Renal cortical epithelial cell (primary cell): ENCODE data around the gene CIITA. TPM values are rescaled to one million over a fixed set of nuclear protein-coding genes. Genes with fewer than 3 reads are reported as not detected.
"Not testable (repeated sequence)": the region's sequence is repeated elsewhere in the genome, so short reads cannot be mapped to it uniquely, and the experiment has no call there.

ENCODE experiments used
- DNase-seq: peaks from one replicate; pipeline ENCODE4 v3.0.0-alpha.2; 2011; ENCODE audit warnings: low read depth
- total RNA-seq: library from RNA; depleted of rRNA; stranded (reverse); fragments of >200 nt; gene quantifications from 2 replicates; pipeline ENCODE4 v1.2.3, GENCODE V29; 2014

Gene CIITA
- total RNA-seq, 1 donor from 2014 or later: 0.65 TPM

DNA sequence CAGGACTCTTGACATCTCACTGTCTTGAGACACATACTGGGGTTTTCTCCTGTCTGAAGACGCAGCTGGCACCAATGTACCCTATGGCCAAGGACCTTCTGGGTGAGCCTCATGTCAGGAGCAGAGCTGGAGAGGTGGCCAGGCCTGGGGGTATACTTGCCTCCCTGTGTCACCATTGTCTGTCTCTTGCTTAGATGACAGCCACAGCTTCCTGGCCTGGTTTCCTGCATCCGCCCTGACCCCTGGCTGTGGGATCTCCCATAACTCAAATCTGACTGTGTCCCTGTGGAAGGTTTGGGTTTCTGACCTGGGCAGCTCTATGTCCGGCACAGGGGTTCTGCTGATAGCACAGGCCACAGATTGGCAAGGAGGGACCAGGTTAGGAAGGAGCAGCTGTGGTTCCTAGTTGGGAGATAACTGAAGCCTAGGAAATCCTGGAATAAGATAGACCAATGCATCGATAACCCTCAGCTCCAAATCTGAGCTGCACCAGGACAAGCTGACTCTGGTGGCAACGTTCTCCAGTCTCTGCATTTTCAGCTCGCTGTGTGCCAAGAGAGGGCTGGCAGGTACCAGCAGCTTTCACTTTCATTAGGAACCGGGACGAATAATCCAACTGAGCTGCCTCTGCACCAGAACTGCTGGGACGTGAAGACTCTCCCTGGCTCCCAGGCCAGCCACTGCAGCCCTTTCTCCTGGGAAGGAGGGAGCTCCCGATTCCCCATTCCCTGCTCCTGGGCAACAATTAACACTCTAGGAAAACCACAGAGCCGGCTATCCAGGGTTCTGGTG is 60.3 kb downstream of the CIITA start:
- no peak for DNase-seq

DNA sequence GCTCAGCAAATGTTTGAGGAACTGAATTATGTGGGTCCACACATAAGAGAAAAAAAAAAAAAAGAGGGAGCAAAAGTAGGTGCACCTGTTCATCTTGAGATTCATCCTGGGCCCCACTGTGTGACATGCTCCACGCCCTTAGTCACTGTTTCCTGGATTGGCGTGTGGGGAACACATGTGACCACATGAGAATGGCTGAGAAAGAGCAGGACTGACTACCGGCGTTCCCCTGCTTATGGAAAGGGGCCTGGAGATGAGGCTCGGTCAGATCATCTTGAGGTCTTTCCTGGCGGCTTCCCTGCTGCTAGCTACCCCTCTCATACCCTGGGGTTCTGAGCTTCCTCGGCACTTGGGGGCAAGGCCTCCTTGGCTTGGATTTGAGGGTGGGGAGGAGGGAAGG is 61.3 kb downstream of the CIITA start:
- no peak for DNase-seq

DNA sequence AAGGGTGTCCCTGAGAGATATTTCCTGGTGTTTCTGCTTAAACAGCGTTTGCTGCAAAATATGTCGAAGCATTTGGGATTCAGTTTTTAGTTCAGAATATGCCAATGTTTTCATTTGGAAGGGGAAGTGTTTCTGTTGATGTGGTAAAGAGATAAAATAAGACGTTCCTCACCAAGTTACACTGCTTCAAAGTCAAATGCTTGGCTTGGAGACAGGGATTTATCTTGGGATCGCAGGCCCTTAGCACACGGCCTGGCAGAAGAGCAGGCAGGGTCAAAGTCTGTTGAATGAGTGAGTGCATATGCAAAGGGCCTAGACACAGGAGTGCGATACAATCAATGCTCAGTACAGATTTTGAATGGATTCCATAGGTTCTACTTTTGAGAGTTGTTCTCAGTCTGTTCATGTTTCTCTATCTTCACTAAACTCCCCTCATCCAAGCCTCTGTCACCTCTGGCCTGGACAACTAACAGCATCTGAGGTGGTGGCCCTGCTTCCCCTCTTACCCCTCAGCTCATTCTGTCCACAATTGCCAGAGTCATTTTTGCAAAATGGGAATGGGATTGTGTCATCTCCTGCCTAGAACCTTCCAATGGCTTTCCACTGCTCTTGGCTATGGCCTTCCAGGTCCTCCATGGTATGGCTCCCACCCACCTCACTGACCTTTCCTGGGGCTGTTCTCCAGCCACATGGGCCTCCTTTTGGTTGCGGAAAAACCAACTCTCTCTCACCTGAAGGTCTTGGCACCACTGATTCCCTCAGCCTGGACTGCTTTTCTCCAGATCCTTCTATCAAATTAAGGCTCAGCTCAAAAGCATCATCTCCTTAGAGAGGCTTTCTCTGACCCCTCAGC is 62.0 kb downstream of the CIITA start:
- no peak for DNase-seq

DNA sequence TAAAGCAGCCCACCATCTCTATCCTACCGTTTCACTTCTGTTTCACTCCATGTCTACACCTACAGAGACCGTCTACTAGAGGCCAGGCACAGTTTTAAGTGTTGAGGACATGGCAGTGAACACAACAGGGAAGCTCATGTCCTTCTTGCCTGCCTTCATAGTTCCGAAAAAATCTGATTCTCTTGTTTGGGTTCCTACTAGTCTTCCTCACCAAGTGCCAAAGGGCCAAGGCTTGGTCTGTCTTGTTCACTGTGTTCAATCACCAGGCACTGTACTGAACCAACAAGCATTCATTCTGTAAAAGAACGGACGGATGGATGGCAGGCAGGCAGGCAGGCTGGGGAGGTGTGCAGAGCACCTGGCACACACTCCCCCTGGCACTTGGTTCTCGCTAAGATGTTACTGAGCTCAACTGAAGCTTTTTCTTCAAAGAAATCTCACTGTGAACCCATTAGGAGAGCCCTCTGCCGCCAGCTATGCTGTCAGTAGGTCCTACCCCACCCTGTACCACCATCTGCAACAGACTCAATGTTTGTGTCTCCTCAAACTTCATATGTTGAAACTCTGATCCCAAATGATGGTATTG is 62.7 kb downstream of the CIITA start:
- no peak for DNase-seq

DNA sequence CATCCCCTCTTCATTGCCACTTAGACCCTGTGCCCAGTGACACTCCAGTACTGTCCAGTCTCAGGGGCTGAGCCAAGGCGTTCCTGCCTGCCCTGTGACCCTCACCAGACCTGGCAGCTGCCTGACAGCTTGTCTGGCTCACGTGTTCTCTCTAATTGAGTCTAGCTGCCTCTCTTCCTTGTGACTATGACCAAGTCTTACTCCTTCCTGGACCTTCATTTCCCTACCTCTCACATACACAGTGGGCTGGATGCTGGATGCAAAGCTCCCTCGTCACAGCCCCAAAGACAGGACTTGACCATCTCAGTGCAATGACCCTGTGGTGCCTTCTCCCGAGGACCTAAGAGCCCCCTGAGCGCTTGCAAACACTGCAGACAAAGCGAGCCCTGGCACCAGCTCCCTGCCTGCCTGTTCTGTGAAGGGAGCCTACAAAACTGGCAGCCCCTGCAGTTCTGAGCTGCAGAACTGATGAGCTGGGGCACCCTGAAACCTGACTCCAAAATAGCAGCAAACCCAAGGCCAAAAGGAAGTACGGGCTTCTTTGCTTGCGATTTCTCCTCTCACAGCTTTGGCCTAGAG is 63.6 kb downstream of the CIITA start:
- no peak for DNase-seq

DNA sequence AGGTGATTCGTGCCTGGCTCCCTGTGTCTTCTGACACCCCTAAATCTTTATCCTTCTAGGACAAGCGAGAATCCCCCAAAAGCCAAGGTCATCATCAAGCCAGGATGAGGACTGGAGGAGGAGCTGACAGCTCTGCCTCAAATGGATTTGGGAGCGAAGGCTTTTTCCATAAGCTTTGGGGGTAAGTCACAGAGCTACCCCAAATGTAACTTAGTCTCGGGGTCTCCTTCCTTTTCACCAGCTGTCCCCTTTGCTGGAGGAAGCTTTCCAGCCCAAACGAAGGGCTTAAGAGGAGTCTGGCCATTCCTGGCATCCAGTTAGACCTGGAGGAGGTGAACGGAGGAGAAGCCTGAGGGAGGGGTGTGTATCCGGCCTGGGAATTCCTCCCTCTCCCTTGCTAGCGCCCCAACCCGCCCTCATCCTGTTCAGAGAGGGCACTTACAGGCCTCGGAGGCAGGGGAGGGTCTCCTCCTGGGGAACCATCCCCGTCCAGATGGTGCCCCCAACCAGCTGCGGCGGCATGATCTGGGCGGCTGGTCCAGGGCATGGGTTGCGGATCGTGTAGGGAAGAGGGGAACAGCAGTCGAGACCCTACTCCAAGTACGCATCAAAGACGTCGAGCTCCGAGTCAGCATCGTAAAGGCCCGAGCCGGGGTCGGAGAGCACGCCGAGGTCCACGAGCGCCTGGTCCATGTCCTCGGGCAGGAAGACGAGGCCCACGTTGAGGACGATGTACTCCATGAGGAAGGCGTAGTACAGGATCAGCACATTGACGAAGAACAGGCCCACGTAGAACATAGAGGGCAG is 64.3 kb downstream of the CIITA start:
- DNase-seq: no peak

DNA sequence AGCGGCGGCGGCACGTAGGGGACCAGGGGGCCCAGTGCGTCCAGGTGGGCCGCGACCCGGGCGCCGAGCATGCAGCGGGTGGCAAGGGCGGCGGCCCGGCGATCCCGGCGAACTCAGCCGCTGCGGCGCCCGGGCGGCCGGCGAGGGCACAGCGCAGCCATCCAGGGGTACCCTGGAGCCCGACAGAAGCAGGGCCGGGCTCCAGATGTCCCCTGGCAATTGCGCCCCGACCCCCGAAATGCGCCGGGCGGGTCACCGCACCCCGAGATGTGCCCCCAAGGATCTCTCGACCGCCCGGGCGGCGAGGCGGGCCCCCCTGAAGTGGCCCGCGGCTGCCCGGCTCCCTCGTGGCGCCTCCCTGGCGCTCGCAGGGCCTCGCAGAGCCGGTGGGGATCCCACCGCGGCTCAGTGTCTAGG is 64.9 kb downstream of the CIITA start:
- not testable (repeated sequence) for DNase-seq

DNA sequence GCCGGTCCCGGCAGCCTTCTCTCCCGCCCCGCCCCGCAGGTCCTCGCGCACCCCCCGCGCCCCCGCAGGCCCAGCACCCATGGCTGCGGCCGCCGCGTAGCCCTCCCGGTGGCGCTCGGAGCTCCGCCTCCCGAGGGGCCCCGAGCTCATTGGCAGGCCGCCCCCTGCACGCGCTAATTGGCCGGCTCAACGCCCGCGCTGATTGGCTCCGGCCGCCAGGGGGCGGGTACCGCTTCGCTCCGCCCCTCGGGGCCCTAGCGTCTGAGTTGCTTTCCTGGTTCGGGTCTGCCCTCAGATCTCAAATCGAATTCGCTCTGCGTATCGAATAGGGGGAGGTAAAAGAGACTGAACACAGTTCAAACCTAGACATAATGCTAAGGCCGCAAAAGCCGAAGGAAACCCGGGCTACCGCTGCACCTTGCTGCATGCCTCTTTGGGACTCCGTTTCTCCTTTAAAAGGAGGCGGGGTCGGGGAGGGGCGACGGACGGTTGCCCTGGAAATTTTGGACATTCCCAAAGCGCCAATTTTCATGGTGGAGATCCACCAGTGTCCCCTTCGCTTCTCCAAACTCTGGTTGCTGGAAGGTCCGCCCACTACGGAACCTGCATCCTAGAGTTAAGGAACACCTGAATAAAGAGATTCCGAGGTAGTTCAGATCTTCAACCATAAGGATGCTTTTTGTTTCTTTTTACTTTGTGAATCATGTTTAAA is 65.5 kb downstream of the CIITA start, which contains the start of gene DEXI:
DEXI (minus strand) TSS at position 117 of the 712 bp plus-strand sequence. CDS start 463 bp downstream, outside the sequence.
- peak; percentile 64 for DNase-seq

DNA sequence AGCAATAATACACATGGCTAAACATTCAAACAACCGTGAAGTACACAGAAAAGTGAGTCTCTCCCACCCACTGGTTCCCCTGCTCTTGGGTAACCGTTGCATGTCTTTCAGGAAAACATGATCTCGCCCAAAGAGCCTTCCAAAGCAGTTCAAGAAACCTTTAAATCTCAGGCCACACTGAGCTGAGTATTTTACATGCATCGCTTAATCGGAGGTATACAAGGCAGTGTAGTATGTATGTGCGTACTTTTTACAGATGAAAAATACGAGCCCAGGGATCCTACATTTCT is 66.0 kb downstream of the CIITA start:
- peak; percentile 52 for DNase-seq

DNA sequence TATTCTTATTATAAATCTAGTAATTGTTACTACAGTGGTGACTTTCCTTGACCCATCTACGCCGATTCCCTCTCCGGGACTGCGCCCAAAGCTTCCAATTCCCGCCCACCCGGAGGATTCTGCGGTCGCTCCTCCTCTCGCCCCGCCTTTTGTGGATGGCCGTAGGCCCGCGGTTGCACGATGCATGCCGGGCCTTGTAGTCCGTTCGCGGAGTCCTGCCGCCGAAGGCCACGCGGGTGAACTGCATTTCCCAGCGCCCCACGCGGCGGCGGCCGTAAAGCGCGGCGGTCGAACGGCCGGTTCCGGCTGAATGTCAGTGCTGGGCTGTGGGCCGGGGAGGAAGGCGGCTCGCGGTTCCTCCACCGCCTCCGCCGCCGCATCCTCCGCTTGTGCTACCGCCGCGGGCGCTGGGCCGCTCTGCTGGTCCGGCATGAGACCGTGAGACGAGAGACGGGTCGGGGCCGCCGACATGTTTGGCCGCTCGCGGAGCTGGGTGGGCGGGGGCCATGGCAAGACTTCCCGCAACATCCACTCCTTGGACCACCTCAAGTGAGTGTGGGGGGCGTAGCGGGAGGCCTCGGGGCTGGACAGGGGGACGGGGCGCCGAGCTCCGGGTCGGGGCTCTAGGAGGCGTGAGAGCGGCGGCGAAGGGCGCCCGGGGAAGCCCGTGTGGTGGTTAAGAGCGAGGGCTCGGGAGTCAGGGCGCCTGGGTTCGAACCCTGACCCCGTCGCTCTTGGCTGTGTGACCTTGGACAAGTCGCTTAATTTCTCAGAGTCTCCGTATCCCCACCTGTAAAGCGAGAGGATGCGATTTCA is 67.5 kb downstream of the CIITA start, which contains the start of gene CLEC16A:
CLEC16A (plus strand) TSS at position 316 of the 816 bp plus-strand sequence; CDS start at position 470, 154 bp downstream.
- DNase-seq: peak; percentile 91

DNA sequence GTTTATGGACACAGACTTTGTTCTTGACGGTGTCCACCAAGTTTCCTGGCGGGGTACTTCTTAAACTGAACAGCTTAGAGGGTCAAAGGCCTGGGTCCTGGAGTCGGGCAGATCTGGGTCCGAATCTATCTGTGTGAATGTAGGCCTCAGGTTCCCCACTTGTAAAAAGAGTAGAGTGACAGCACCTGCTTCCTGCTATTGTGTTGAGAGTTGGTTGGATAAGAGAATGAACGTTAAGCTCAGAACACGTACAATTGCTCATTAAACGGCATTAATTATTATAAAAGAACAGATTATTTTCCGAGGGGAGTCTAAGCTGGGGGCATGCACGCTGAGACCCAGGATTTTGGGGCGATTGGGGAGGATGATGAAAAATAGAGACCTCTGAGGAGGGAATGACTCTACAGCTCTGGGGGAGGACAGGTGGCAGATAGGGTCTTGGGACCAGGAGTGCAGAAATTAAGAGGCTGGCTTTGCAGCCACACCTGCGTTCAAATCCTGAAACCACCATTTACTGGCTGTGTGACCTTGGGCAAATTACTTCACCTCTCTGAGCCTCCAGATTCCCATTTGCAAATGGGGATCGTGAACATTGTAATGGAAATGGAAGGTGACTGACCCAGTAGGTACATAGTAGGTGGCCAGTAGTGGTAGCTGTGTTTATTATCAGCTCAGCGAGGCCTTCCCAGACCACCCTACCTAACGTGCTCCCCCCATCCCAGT is 68.2 kb downstream of the CIITA start:
- DNase-seq: no peak

DNA sequence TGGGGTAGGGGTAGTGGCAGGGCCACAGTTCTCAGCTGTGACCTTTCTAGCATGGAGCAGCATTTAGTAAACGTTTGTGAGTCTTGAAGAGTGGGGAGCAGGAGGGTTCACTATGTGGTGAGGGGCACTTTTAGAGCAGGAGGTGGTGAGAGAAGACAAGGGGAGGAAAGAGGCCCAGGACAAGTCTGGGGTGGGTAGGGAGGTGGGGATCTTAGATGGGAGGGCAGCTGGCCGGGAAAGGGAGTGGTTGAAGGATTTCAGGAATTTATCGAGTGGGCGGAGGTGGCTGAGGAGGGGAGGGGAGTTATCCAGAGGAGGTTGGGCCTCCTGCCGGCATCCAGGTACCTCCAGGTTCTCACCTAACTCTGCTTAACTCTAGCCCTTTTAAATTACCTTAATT is 69.3 kb downstream of the CIITA start:
- DNase-seq: peak; percentile 58

DNA sequence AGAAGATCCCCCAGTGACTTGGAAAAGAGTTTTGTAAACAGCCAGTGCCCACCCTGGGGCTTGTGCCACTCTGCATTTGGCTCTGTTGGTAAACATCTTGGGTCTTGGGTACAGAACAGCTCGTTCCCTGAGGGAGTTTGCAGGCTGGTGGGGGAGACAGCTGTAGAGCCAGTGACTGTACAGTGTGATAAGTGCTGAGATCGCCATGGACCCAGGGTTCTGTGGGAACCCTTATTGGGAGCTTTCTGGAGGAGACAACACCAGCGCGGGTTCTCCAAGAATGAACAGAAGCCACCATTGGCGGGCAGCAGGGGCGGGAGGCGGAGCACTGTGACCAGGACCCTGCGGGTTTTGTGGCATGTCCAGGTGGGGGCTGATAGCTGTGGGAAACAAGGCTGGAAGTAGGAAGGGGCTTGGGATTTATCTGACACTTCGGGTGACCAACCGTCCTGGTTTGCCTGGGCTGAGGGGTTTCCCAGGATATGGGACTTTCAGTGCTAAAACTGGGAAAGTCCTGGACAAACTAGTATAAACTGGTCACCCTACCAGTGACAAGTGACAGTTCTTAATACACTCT is 70.3 kb downstream of the CIITA start:
- no peak for DNase-seq

DNA sequence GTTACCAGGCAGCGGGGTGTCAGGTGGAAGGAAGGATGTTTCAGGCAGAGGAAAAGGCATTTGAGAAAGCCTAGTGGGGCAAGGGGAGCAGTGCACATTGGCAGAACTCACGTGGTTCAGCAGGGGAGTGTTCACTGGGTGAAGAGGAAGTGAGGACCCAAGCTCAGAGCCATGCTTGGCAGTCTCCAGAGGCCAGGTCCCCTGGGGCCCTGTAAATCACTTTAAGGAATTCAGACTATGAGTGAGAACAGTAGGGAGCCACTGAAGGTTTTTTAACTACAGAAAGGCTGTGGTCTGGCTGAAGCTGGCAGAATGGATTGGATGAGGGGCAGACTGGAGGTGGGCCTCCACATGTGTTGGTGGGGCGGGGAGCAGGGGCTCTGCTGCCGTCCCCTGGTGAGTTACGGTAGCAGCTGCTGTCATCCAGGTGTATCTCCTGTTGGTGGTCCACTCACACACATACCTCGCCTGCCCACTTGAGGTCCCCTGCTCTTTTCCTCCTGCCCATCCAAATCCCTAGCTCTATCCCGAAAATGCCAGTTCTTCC is 72.5 kb downstream of the CIITA start:
- peak; percentile 64 for DNase-seq

DNA sequence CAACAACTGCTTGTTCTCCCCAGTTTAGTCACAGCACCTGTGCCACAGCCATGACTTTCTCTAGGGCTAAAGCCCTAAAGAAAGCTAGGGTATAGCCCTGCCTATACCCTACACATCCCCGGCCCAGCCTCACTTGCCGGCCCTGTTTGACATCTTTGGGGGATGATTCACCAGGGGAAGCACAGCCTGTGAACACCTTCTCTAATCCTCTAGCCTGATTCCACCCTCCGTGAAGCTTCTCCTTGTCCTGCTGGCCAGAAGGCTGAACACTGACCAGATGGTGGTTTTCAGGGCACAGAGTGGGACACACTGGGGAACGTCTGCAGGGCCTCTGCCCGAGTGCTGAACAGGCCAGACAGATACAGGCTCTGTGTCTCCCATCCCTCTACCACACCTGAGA is 73.4 kb downstream of the CIITA start:
- DNase-seq: no peak

DNA sequence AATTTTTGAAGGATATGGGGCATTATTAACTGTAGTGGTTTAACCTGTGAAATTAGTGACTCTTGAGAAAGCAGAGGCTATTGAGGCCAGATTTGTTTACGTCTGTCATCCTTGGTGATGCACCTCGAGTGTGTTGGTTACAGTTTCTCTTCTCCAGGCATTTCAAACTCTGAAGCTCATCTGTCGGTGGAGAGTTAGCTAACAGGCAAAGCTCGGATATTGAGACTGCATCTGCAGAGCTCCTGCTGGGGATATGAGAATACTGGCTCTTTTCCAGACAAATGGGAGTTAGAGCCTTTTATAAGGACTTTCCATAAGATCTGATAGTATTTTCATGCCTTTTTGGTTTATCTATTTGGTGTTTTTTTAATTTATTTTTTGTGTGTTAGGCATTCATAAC is 74.0 kb downstream of the CIITA start:
- no peak for DNase-seq

DNA sequence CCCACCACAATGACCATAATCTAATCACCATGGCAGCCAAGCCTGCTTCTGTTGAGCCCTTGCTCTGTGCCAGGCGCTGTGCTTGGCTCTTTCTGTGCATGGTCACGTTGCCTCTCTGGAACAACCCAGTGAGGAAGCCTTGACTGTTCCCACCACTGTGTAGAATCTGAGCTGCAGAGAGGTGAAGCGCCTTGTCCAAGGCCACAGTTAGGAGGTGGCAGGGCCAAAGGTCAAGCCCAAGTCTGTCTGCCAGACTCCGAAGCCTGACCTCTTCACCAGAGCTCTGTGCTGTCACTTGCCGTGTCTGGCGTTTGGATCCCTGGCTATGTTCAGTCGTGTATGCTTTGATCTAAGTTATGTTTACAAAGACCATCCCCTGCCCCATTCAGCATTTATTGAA is 77.9 kb downstream of the CIITA start:
- DNase-seq: no peak

DNA sequence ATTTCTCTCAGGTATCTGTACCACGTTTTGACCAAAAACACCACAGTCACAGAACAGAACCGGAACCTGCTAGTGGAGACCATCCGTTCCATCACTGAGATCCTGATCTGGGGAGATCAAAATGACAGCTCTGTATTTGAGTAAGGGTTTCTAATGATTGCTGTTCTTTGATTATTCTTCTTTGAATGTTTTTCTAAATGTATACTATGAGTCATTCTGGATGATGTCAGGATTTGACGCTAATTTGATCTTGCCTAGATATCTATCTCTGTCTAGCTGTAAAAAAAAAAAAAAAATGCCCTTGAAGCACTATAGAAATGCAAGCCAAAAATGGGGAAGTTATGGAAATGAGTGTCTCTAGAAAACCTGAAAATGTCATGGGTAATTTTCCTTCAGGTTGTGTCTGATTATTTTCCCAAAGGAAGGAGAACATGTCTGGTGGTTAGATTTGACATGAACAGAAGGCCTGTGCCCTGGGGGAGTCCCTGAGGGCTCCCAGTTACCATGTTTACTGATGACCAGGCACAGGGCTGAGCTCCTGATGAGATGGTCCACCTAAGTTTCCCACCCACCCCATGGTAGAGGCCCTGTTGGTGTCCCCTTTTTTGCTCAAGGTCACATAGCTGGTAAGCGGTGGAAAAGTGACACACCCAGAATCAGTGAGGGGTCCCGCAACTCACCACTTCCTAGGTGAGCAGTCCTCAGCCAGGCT is 80.9 kb downstream of the CIITA start:
- DNase-seq: no peak
